DND-41 (cell line): ENCODE data around the gene NEDD4L.

Experiments used
- CTCF ChIP-seq: IDR thresholded peaks from 2 replicates; pipeline ENCODE4 v1.5.1; 2012; ENCODE audit warnings: borderline replicate concordance, low read length, moderate library complexity, mild to moderate bottlenecking; ENCODE audit not compliant: poor library complexity, severe bottlenecking; ENCODE audit errors: extremely low read depth
- EZH2 ChIP-seq: IDR thresholded peaks from 3 replicates; pipeline ENCODE4 v1.6.1; 2012; ENCODE audit warnings: borderline replicate concordance, low read depth, mild to moderate bottlenecking, moderate library complexity, low read length, inconsistent platforms; ENCODE audit not compliant: severe bottlenecking

GRCh38 chr18:58323866-58324762, 280.1 kb downstream of the NEDD4L start:
- TF ChIP-seq CTCF (no peak), EZH2 (no peak)
